CD14-positive monocyte (primary cell): ENCODE measurements around the gene NTM. TPM values are rescaled to one million over a fixed set of nuclear protein-coding genes. Genes with fewer than 3 reads are reported as not detected.

Source experiments
- DNase-seq, 3 donors: peaks; one replicate each; pipeline ENCODE4 v3.0.0-alpha.2; 2011 to 2022
- H2AFZ ChIP-seq: 2 replicates; pipeline ENCODE4 v1.6.0; 2012; ENCODE audit warnings: mild to moderate bottlenecking, low read depth, low read length, inconsistent platforms; ENCODE audit not compliant: insufficient read depth, poor library complexity, severe bottlenecking
- H3K27ac ChIP-seq, 2 donors: 1 replicate in 1 of 2; 2 replicates in 1 of 2; pipeline ENCODE4 v1.5.1; 2012 to 2013; ENCODE audit warnings: low read length in 2 of 2, control low read depth in 1 of 2, inconsistent platforms in 1 of 2, low read depth in 1 of 2, mild to moderate bottlenecking in 1 of 2
- H3K27me3 ChIP-seq, 2 donors: one replicate each; pipeline versions ENCODE4 v1.6.0 to v1.6.1; 2011 to 2013; ENCODE audit warnings: low read length in 2 of 2; ENCODE audit not compliant: control insufficient read depth in 2 of 2, insufficient read depth in 2 of 2
- H3K36me3 ChIP-seq, 2 donors: replicated peaks in 1 of 2; 1 replicate in 1 of 2; 2 replicates in 1 of 2; pipeline versions ENCODE4 v1.5.1 to v1.6.1; 2012 to 2013; ENCODE audit warnings: low read length in 2 of 2, control low read depth in 1 of 2, inconsistent platforms in 1 of 2, mild to moderate bottlenecking in 1 of 2; ENCODE audit not compliant: insufficient read depth in 2 of 2, control insufficient read depth in 1 of 2
- H3K4me1 ChIP-seq, 2 donors: 1 replicate in 1 of 2; 2 replicates in 1 of 2; pipeline versions ENCODE4 v1.5.1 to v1.6.1; 2012 to 2013; ENCODE audit warnings: low read length in 2 of 2, control low read depth in 1 of 2, inconsistent platforms in 1 of 2, mild to moderate bottlenecking in 1 of 2, moderate library complexity in 1 of 2; ENCODE audit not compliant: insufficient read depth in 2 of 2, control insufficient read depth in 1 of 2
- H3K4me2 ChIP-seq: replicated peaks from 2 replicates; pipeline ENCODE3; 2012; ENCODE audit warnings: low read length, moderate library complexity, mild to moderate bottlenecking; ENCODE audit not compliant: poor library complexity, severe bottlenecking; ENCODE audit errors: extremely low read depth
- H3K4me3 ChIP-seq, 3 experiments: fragments of 200-600 bp in 1 of 3; sonication (generic) in 1 of 3; replicated peaks in 1 of 3; 1 replicate in 2 of 3; 2 replicates in 1 of 3; pipeline ENCODE4 v1.5.1; 2011 to 2013; ENCODE audit warnings: low read length in 3 of 3, mild to moderate bottlenecking in 3 of 3, control low read depth in 2 of 3, low read depth in 2 of 3, inconsistent platforms in 1 of 3, moderate library complexity in 1 of 3
- H3K79me2 ChIP-seq: 2 replicates; pipeline ENCODE4 v1.6.0; 2012; ENCODE audit warnings: mild to moderate bottlenecking, control low read depth, inconsistent platforms, low read length, moderate library complexity; ENCODE audit not compliant: insufficient read depth
- H3K9ac ChIP-seq: 2 replicates; pipeline ENCODE4 v1.6.0; 2017; ENCODE audit warnings: low read length, mild to moderate bottlenecking; ENCODE audit not compliant: insufficient read depth, poor library complexity, severe bottlenecking
- H3K9me3 ChIP-seq, 2 donors: replicated peaks in 1 of 2; 1 replicate in 1 of 2; 2 replicates in 1 of 2; pipeline versions ENCODE4 v1.5.1 to v1.6.1; 2012 to 2013; ENCODE audit warnings: low read length in 2 of 2, control low read depth in 1 of 2; ENCODE audit not compliant: control insufficient read depth in 1 of 2, insufficient read depth in 1 of 2
- H4K20me1 ChIP-seq: 2 replicates; pipeline ENCODE4 v1.6.0; 2012; ENCODE audit warnings: mild to moderate bottlenecking, low read length, control low read depth, moderate library complexity; ENCODE audit not compliant: insufficient read depth
- H3K27ac Mint-ChIP-seq, 7 donors: one replicate each; pipeline ENCODE4 v1.8.0; 2020; ENCODE audit warnings: mild to moderate bottlenecking in 7 of 7, mixed read lengths in 7 of 7, moderate library complexity in 6 of 7, inconsistent platforms in 2 of 7
- H3K27me3 Mint-ChIP-seq, 3 donors: one replicate each; pipeline ENCODE4 v1.8.0; 2021 to 2022; ENCODE audit warnings: low read depth in 3 of 3, mild to moderate bottlenecking in 3 of 3, mixed read lengths in 3 of 3, moderate library complexity in 3 of 3, inconsistent platforms in 1 of 3
- H3K36me3 Mint-ChIP-seq, 2 donors: one replicate each; pipeline ENCODE4 v1.8.0; 2020; ENCODE audit warnings: mixed read lengths in 2 of 2, inconsistent platforms in 1 of 2, mild to moderate bottlenecking in 1 of 2
- H3K4me1 Mint-ChIP-seq: one replicate; pipeline ENCODE4 v1.8.0; 2020; ENCODE audit warnings: mild to moderate bottlenecking, mixed read lengths
- H3K4me3 Mint-ChIP-seq, 2 donors: one replicate each; pipeline ENCODE4 v1.8.0; 2020; ENCODE audit warnings: mild to moderate bottlenecking in 2 of 2, mixed read lengths in 2 of 2, moderate library complexity in 1 of 2
- H3K9me3 Mint-ChIP-seq, 7 donors: one replicate each; pipeline ENCODE4 v1.8.0; 2020 to 2022; ENCODE audit warnings: mixed read lengths in 7 of 7, mild to moderate bottlenecking in 6 of 7, moderate library complexity in 6 of 7, inconsistent platforms in 2 of 7
- WGBS: methylation state at CpG from one replicate; pipeline ENCODE4 v1.1.5; 2013; ENCODE audit warnings: missing lambda C conversion rate; ENCODE audit not compliant: insufficient coverage; 5-methylcytosine and 5-hydroxymethylcytosine counted together
- intact Hi-C, 2 donors: fragments of 100-400 bp; cut with micrococcal nuclease; formaldehyde crosslinking; loops; one replicate each; pipeline versions ENCODE4 v1.15.0 to v1.15.1; 2023
- polyA plus RNA-seq, 3 donors: library from polyadenylated mRNA; depleted of rRNA in 1 of 3; unstranded in 2 of 3; stranded (reverse) in 1 of 3; fragments of 300-500 nt in 2 of 3; fragments of >200 nt in 1 of 3; fragmentation: Illumina TruSeq in 2 of 3; gene quantifications; 1 replicate in 2 of 3; 2 replicates in 1 of 3; pipeline ENCODE4 v1.2.3, GENCODE V29; 2012 to 2021
- TF ChIP-seq, protein P1 (sequence below): fragments of 200-600 bp; IDR thresholded peaks from one replicate; pipeline ENCODE4 v1.8.0; 2022; ENCODE audit warnings: antibody characterized with exemption, mild to moderate bottlenecking

The NTM gene
- polyA plus RNA-seq, 3 donors, result not detected

GRCh38 chr11:131758726-131759125 lies 388.3 kb downstream of the NTM start:
- no peaks in the 10 kb centered on the region for H3K4me1 ChIP-seq
- no peak overlapping the region for H3K9ac ChIP-seq
- Mint-ChIP-seq H3K36me3 (no peaks in the 10 kb centered on the region), H3K27me3 (peaks cover 2 to 4% (median 3%) of the 10 kb centered on the region in 3 donors), H3K4me3 (peak overlapping the region in 1 of 2 donors; percentile 24), H3K4me1 (no peaks in the 10 kb centered on the region), H3K27ac (peak overlapping the region in 1 of 7 donors; percentile 73), H3K9me3 (peaks cover 0 to 3% (median 1%) of the 10 kb centered on the region in 7 donors)
- H3K27me3 ChIP-seq, result no peaks in the 10 kb centered on the region
- H3K27ac ChIP-seq, result no peak overlapping the region
- H2AFZ ChIP-seq, result no peak overlapping the region
- 97% methylated on average over 5 of the region's 7 CpGs for WGBS
- no peaks in the 10 kb centered on the region for H3K36me3 ChIP-seq
- no peak overlapping the region for H3K4me2 ChIP-seq
- H3K9me3 ChIP-seq, result no peaks in the 10 kb centered on the region
- no peaks in the 10 kb centered on the region for H4K20me1 ChIP-seq
- intact Hi-C loops, result no loop called here
- no peak for DNase-seq
- no peak overlapping the region for H3K4me3 ChIP-seq
- no peaks in the 10 kb centered on the region for H3K79me2 ChIP-seq
- TF ChIP-seq, protein P1, sequence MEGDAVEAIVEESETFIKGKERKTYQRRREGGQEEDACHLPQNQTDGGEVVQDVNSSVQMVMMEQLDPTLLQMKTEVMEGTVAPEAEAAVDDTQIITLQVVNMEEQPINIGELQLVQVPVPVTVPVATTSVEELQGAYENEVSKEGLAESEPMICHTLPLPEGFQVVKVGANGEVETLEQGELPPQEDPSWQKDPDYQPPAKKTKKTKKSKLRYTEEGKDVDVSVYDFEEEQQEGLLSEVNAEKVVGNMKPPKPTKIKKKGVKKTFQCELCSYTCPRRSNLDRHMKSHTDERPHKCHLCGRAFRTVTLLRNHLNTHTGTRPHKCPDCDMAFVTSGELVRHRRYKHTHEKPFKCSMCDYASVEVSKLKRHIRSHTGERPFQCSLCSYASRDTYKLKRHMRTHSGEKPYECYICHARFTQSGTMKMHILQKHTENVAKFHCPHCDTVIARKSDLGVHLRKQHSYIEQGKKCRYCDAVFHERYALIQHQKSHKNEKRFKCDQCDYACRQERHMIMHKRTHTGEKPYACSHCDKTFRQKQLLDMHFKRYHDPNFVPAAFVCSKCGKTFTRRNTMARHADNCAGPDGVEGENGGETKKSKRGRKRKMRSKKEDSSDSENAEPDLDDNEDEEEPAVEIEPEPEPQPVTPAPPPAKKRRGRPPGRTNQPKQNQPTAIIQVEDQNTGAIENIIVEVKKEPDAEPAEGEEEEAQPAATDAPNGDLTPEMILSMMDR, result no peak

DNA sequence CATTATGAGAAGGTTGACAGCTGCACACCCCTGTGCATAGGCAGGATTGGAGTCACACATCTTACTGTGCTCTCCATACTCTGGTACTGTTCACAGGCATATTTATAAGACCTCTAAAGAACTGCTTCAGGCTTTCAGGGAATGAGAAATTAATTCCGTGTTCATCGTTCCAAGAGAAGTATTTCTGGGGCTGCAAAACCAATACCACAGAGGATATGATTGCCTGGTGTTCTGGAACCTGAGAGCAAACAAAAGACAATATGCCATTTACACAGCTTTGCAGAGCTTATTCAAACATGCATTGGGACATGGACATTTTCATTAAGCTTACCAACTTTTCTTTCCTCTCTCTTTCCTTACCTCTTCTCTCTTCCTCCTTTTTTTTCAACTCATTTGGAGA lies 388.7 kb downstream of the NTM start:
- Histone ChIP-seq H3K27me3 (no peaks in the 10 kb centered on the region), H3K9me3 (no peaks in the 10 kb centered on the region), H3K4me1 (no peaks in the 10 kb centered on the region), H3K9ac (no peak overlapping the region), H3K4me3 (no peak overlapping the region), H4K20me1 (no peaks in the 10 kb centered on the region), H2AFZ (no peak overlapping the region), H3K27ac (no peak overlapping the region), H3K79me2 (no peaks in the 10 kb centered on the region), H3K36me3 (no peaks in the 10 kb centered on the region), H3K4me2 (no peak overlapping the region)
- TF ChIP-seq, protein P1, result no peak
- intact Hi-C loops, result no loop called here
- H3K27ac Mint-ChIP-seq, result no peak overlapping the region
- H3K4me3 Mint-ChIP-seq, result no peak overlapping the region
- H3K9me3 Mint-ChIP-seq, result peaks cover 0 to 3% (median 1%) of the 10 kb centered on the region in 7 donors
- no peaks in the 10 kb centered on the region for H3K4me1 Mint-ChIP-seq
- 100% methylated on average over 1 of the region's 2 CpGs for WGBS
- no peak for DNase-seq
- H3K27me3 Mint-ChIP-seq, result peaks cover 2 to 4% (median 3%) of the 10 kb centered on the region in 3 donors
- no peaks in the 10 kb centered on the region for H3K36me3 Mint-ChIP-seq
